Measurements from ENCODE around the gene DIS3.
A peak's percentile ranks its signal among the peaks of the same experiment; 100 is the strongest.
"Not testable (repeated sequence)": the region's sequence is repeated elsewhere in the genome, so short reads cannot be mapped to it uniquely, and the experiment has no call there.

Gene DIS3

GRCh38 chr13:72781451-72782439 lies at the start of gene DIS3, which contains the start of gene PIBF1:
TSS of gene DIS3 (minus strand) at chr13:72781900. CDS start at chr13:72781832, 68 bp downstream.
TSS of gene PIBF1 (plus strand) at chr13:72782133. CDS start at chr13:72783470, 1,337 bp downstream.
- peak; percentile 94 for DNase-seq (ENCODE audit: low read depth)
- H3K4me3 ChIP-seq (ENCODE audit: low read depth, low read length), result peak within 1 kb of the TSS; percentile 89
- TF ChIP-seq CTCF (IDR thresholded peaks at IDR 0.05; ENCODE audit: low read depth, low read length, missing control alignments), result peak; percentile 32

- no peak for DNase-seq (ENCODE audit: low read depth)
- no peak for TF ChIP-seq CTCF (IDR thresholded peaks at IDR 0.05; ENCODE audit: low read depth, low read length, missing control alignments)
These were observed 42.0 kb upstream of the DIS3 start for GRCh38 chr13:72823724-72824123.

GRCh38 chr13:72823081-72823480 lies 41.4 kb upstream of the DIS3 start:
- no peak for DNase-seq (ENCODE audit: low read depth)
- H3K4me3 ChIP-seq (ENCODE audit: low read depth, low read length), result no peak overlapping the region
- no peak for TF ChIP-seq CTCF (IDR thresholded peaks at IDR 0.05; ENCODE audit: low read depth, low read length, missing control alignments)

More at GRCh38 chr13:72823724-72824123, 42.0 kb upstream of the DIS3 start:
- H3K4me3 ChIP-seq (ENCODE audit: low read depth, low read length), result no peak overlapping the region

GRCh38 chr13:72820898-72821279 lies 39.2 kb upstream of the DIS3 start:
- no peak overlapping the region for H3K4me3 ChIP-seq (ENCODE audit: low read depth, low read length)
- no peak for TF ChIP-seq CTCF (IDR thresholded peaks at IDR 0.05; ENCODE audit: low read depth, low read length, missing control alignments)
- no peak for DNase-seq (ENCODE audit: low read depth)

GRCh38 chr13:72820156-72820897 lies 38.6 kb upstream of the DIS3 start:
- no peak for DNase-seq (ENCODE audit: low read depth)
- H3K4me3 ChIP-seq (ENCODE audit: low read depth, low read length), result no peak overlapping the region
- TF ChIP-seq CTCF (IDR thresholded peaks at IDR 0.05; ENCODE audit: low read depth, low read length, missing control alignments), result no peak

GRCh38 chr13:72808917-72809500 lies 27.3 kb upstream of the DIS3 start:
- DNase-seq (ENCODE audit: low read depth), result no peak
- no peak overlapping the region for H3K4me3 ChIP-seq (ENCODE audit: low read depth, low read length)
- no peak for TF ChIP-seq CTCF (IDR thresholded peaks at IDR 0.05; ENCODE audit: low read depth, low read length, missing control alignments)

- DNase-seq (ENCODE audit: low read depth); H3K4me3 ChIP-seq (ENCODE audit: low read depth, low read length): not testable (repeated sequence)
These were observed 24.8 kb upstream of the DIS3 start for GRCh38 chr13:72806514-72806913.
